ENCODE measurements around the gene MARCOL.

The MARCOL gene

GRCh38 chr5:148202531-148203203, 35.7 kb upstream of the MARCOL start, which contains the start of gene SPINK6:
SPINK6 (plus strand) TSS chr5:148203042; CDS start chr5:148203097, 55 bp downstream.
- Histone ChIP-seq H2BK120ac (ENCODE audit: insufficient read depth, low read length, poor library complexity) (no peak within 1 kb of the TSS), H3K9me3 (ENCODE audit: insufficient read depth, low read depth, low read length) (no peaks in the 10 kb centered on the region), H3K79me2 (ENCODE audit: control insufficient read depth, insufficient read depth, low read length, poor library complexity) (no peaks in the 10 kb centered on the region), H2BK5ac (ENCODE audit: low read depth, low read length, poor library complexity) (no peak within 1 kb of the TSS), H3K4ac (ENCODE audit: low read depth, low read length) (no peak within 1 kb of the TSS), H3K27me3 (ENCODE audit: insufficient read depth, low read length) (no peaks in the 10 kb centered on the region), H4K8ac (ENCODE audit: low read depth, low read length) (no peak within 1 kb of the TSS), H3K9ac (ENCODE audit: low read length) (no peak within 1 kb of the TSS), H3K4me1 (ENCODE audit: control insufficient read depth in 1 of 2, insufficient read depth in 2 of 2, low read length in 2 of 2) (no peaks in the 10 kb centered on the region), H3K36me3 (ENCODE audit: control insufficient read depth in 1 of 2, insufficient read depth in 2 of 2, low read length in 2 of 2) (no peaks in the 10 kb centered on the region), H3K4me3 (ENCODE audit: low read depth, low read length) (no peak within 1 kb of the TSS), H3K23ac (ENCODE audit: low read length) (no peak within 1 kb of the TSS), H3K27ac (ENCODE audit: low read depth, low read length) (no peak within 1 kb of the TSS), H4K12ac (ENCODE audit: low read depth, low read length) (no peak within 1 kb of the TSS), H4K91ac (ENCODE audit: low read depth, low read length) (no peak within 1 kb of the TSS), H3K4me2 (ENCODE audit: low read length) (no peak within 1 kb of the TSS), H3K18ac (ENCODE audit: low read length) (no peak within 1 kb of the TSS), H2BK12ac (ENCODE audit: low read length) (no peak within 1 kb of the TSS), H3K79me1 (ENCODE audit: low read length) (no peaks in the 10 kb centered on the region), H3K14ac (ENCODE audit: low read length) (no peak within 1 kb of the TSS), H2AK5ac (ENCODE audit: low read length) (no peak within 1 kb of the TSS), H2AFZ (ENCODE audit: insufficient read depth, low read length, poor library complexity) (no peak within 1 kb of the TSS)
- no CpG with 5 or more reads among the region's 2 CpGs for WGBS (ENCODE audit: extremely low coverage, insufficient coverage, insufficient read length)
- no peak for DNase-seq

GRCh38 chr5:148205044-148205806, 33.1 kb upstream of the MARCOL start:
- Histone ChIP-seq H3K4me3 (ENCODE audit: low read depth, low read length) (no peak overlapping the region), H3K27ac (ENCODE audit: low read depth, low read length) (no peak overlapping the region), H2BK5ac (ENCODE audit: low read depth, low read length, poor library complexity) (no peak overlapping the region), H4K91ac (ENCODE audit: low read depth, low read length) (no peak overlapping the region), H3K4me1 (ENCODE audit: control insufficient read depth in 1 of 2, insufficient read depth in 2 of 2, low read length in 2 of 2) (no peaks in the 10 kb centered on the region), H3K9me3 (ENCODE audit: insufficient read depth, low read depth, low read length) (no peaks in the 10 kb centered on the region), H4K12ac (ENCODE audit: low read depth, low read length) (no peak overlapping the region), H2BK12ac (ENCODE audit: low read length) (no peak overlapping the region), H3K9ac (ENCODE audit: low read length) (no peak overlapping the region), H4K8ac (ENCODE audit: low read depth, low read length) (no peak overlapping the region), H3K4me2 (ENCODE audit: low read length) (no peak overlapping the region), H2AFZ (ENCODE audit: insufficient read depth, low read length, poor library complexity) (no peak overlapping the region), H3K36me3 (ENCODE audit: control insufficient read depth in 1 of 2, insufficient read depth in 2 of 2, low read length in 2 of 2) (no peaks in the 10 kb centered on the region), H2BK120ac (ENCODE audit: insufficient read depth, low read length, poor library complexity) (no peak overlapping the region), H3K18ac (ENCODE audit: low read length) (no peak overlapping the region), H3K14ac (ENCODE audit: low read length) (no peak overlapping the region), H3K23ac (ENCODE audit: low read length) (no peak overlapping the region), H2AK5ac (ENCODE audit: low read length) (no peak overlapping the region), H3K79me1 (ENCODE audit: low read length) (no peaks in the 10 kb centered on the region), H3K27me3 (ENCODE audit: insufficient read depth, low read length) (no peaks in the 10 kb centered on the region), H3K4ac (ENCODE audit: low read depth, low read length) (no peak overlapping the region), H3K79me2 (ENCODE audit: control insufficient read depth, insufficient read depth, low read length, poor library complexity) (no peaks in the 10 kb centered on the region)
- no CpG with 5 or more reads among the region's 4 CpGs for WGBS (ENCODE audit: extremely low coverage, insufficient coverage, insufficient read length)
- DNase-seq: no peak

- Histone ChIP-seq H2AFZ (ENCODE audit: insufficient read depth, low read length, poor library complexity) (no peak overlapping the region), H3K4me2 (ENCODE audit: low read length) (no peak overlapping the region), H2BK5ac (ENCODE audit: low read depth, low read length, poor library complexity) (no peak overlapping the region), H3K4me1 (ENCODE audit: control insufficient read depth in 1 of 2, insufficient read depth in 2 of 2, low read length in 2 of 2) (no peaks in the 10 kb centered on the region), H3K79me2 (ENCODE audit: control insufficient read depth, insufficient read depth, low read length, poor library complexity) (no peaks in the 10 kb centered on the region), H3K9ac (ENCODE audit: low read length) (no peak overlapping the region), H3K4ac (ENCODE audit: low read depth, low read length) (no peak overlapping the region), H3K18ac (ENCODE audit: low read length) (no peak overlapping the region), H3K79me1 (ENCODE audit: low read length) (no peaks in the 10 kb centered on the region), H3K9me3 (ENCODE audit: insufficient read depth, low read depth, low read length) (no peaks in the 10 kb centered on the region), H4K12ac (ENCODE audit: low read depth, low read length) (no peak overlapping the region), H3K36me3 (ENCODE audit: control insufficient read depth in 1 of 2, insufficient read depth in 2 of 2, low read length in 2 of 2) (no peaks in the 10 kb centered on the region), H3K27ac (ENCODE audit: low read depth, low read length) (no peak overlapping the region), H3K27me3 (ENCODE audit: insufficient read depth, low read length) (no peaks in the 10 kb centered on the region), H2BK120ac (ENCODE audit: insufficient read depth, low read length, poor library complexity) (no peak overlapping the region), H2BK12ac (ENCODE audit: low read length) (no peak overlapping the region), H2AK5ac (ENCODE audit: low read length) (no peak overlapping the region), H3K4me3 (ENCODE audit: low read depth, low read length) (no peak overlapping the region), H4K91ac (ENCODE audit: low read depth, low read length) (no peak overlapping the region), H3K14ac (ENCODE audit: low read length) (no peak overlapping the region), H4K8ac (ENCODE audit: low read depth, low read length) (no peak overlapping the region), H3K23ac (ENCODE audit: low read length) (no peak overlapping the region)
- no CpG with 5 or more reads among the region's 1 CpG for WGBS (ENCODE audit: extremely low coverage, insufficient coverage, insufficient read length)
- no peak for DNase-seq
These were observed 32.5 kb upstream of the MARCOL start for GRCh38 chr5:148205865-148206264.

- no CpG with 5 or more reads among the region's 1 CpG for WGBS (ENCODE audit: extremely low coverage, insufficient coverage, insufficient read length)
- DNase-seq: no peak
These were observed 31.7 kb upstream of the MARCOL start for GRCh38 chr5:148206620-148207019.

More at GRCh38 chr5:148206620-148207019, 31.7 kb upstream of the MARCOL start:
- Histone ChIP-seq H4K8ac (ENCODE audit: low read depth, low read length) (no peak overlapping the region), H3K36me3 (ENCODE audit: control insufficient read depth in 1 of 2, insufficient read depth in 2 of 2, low read length in 2 of 2) (no peaks in the 10 kb centered on the region), H2BK12ac (ENCODE audit: low read length) (no peak overlapping the region), H3K9me3 (ENCODE audit: insufficient read depth, low read depth, low read length) (no peaks in the 10 kb centered on the region), H3K4me2 (ENCODE audit: low read length) (no peak overlapping the region), H3K4ac (ENCODE audit: low read depth, low read length) (no peak overlapping the region), H3K27me3 (ENCODE audit: insufficient read depth, low read length) (no peaks in the 10 kb centered on the region), H4K12ac (ENCODE audit: low read depth, low read length) (no peak overlapping the region), H3K4me1 (ENCODE audit: control insufficient read depth in 1 of 2, insufficient read depth in 2 of 2, low read length in 2 of 2) (no peaks in the 10 kb centered on the region), H3K23ac (ENCODE audit: low read length) (no peak overlapping the region), H3K14ac (ENCODE audit: low read length) (no peak overlapping the region), H3K27ac (ENCODE audit: low read depth, low read length) (no peak overlapping the region), H3K79me2 (ENCODE audit: control insufficient read depth, insufficient read depth, low read length, poor library complexity) (no peaks in the 10 kb centered on the region), H3K9ac (ENCODE audit: low read length) (no peak overlapping the region), H2BK5ac (ENCODE audit: low read depth, low read length, poor library complexity) (no peak overlapping the region), H2BK120ac (ENCODE audit: insufficient read depth, low read length, poor library complexity) (no peak overlapping the region), H2AK5ac (ENCODE audit: low read length) (no peak overlapping the region), H3K4me3 (ENCODE audit: low read depth, low read length) (no peak overlapping the region), H4K91ac (ENCODE audit: low read depth, low read length) (no peak overlapping the region), H3K79me1 (ENCODE audit: low read length) (no peaks in the 10 kb centered on the region), H2AFZ (ENCODE audit: insufficient read depth, low read length, poor library complexity) (no peak overlapping the region), H3K18ac (ENCODE audit: low read length) (no peak overlapping the region)

Measured in trophoblast cell (in vitro differentiated cells and primary cell).